ENCODE results near the gene F2. TPM values are rescaled to one million over a fixed set of nuclear protein-coding genes. Genes with fewer than 3 reads are reported as not detected.

F2 gene
- total and polyA plus RNA-seq, 2 donors (not counting 1 experiment from before 2014, with no cell fraction given) = not detected

- Mint-ChIP-seq H3K27ac (no peak overlapping the region), H3K4me1 (no peaks in the 10 kb centered on the region), H3K27me3 (no peaks in the 10 kb centered on the region), H3K4me3 (no peak overlapping the region), H3K9me3 (ENCODE audit: insufficient read depth) (no peaks in the 10 kb centered on the region)
- Histone ChIP-seq H3K9ac (ENCODE audit: low read length) (no peak overlapping the region), H3K4me3 (ENCODE audit: control extremely low read depth in 1 of 5, extremely low read depth in 1 of 5, insufficient read depth in 1 of 5, low read depth in 2 of 5, low read length in 4 of 5) (no peak overlapping the region), H3K27ac (ENCODE audit: low read length in 2 of 2) (no peak overlapping the region), H3K36me3 (replicated peaks in 1 of 2; ENCODE audit: control extremely low read depth in 1 of 2, control insufficient read depth in 1 of 2, extremely low read depth in 1 of 2, insufficient read depth in 2 of 2, low read length in 1 of 2) (peaks cover 2 to 58% of the 10 kb centered on the region in 2 experiments), H3K4me2 (replicated peaks; ENCODE audit: low read depth, low read length, poor library complexity, severe bottlenecking) (no peak overlapping the region), H3K27me3 (replicated peaks in 1 of 4; ENCODE audit: control extremely low read depth in 1 of 4, control insufficient read depth in 3 of 4, insufficient read depth in 4 of 4, low read length in 3 of 4) (no peaks in the 10 kb centered on the region), H3K79me2 (ENCODE audit: control insufficient read depth, insufficient read depth, low read length) (no peaks in the 10 kb centered on the region), H4K20me1 (ENCODE audit: control insufficient read depth, insufficient read depth, low read length, poor library complexity, severe bottlenecking) (no peaks in the 10 kb centered on the region), H3K4me1 (ENCODE audit: control insufficient read depth in 2 of 2, insufficient read depth in 2 of 2, low read length in 2 of 2) (no peaks in the 10 kb centered on the region), H3K9me3 (ENCODE audit: control extremely low read depth in 1 of 3, control insufficient read depth in 2 of 3, insufficient read depth in 1 of 3, low read length in 2 of 3) (no peaks in the 10 kb centered on the region), H2AFZ (ENCODE audit: insufficient read depth, low read depth, low read length, poor library complexity, severe bottlenecking) (no peak overlapping the region)
- CTCF ChIA-PET = no interaction called here
- DNase-seq = no peak
- TF ChIP-seq CTCF (IDR thresholded peaks at IDR 0.05) = no peak
- no peak for TF ChIP-seq EZH2 (IDR thresholded peaks at IDR 0.05; ENCODE audit: borderline replicate concordance, insufficient read depth, low read depth, low read length, poor library complexity, severe bottlenecking)
- intact Hi-C loops (cut with micrococcal nuclease) = no loop called here
- POLR2A ChIA-PET = no interaction called here
- WGBS (ENCODE audit: insufficient coverage) = no CpG with 5 or more reads among the region's 1 CpG
- ATAC-seq (ENCODE audit: low read depth) = no peak
These were observed 26.3 kb downstream of the F2 start for GRCh38 chr11:46745328-46745727.

- POLR2A ChIA-PET = no interaction called here
- no peaks in the 10 kb centered on the region for H3K4me1 ChIP-seq (ENCODE audit: control insufficient read depth in 2 of 2, insufficient read depth in 2 of 2, low read length in 2 of 2)
These were observed 27.0 kb downstream of the F2 start for GRCh38 chr11:46745995-46746394.

More at GRCh38 chr11:46745995-46746394, 27.0 kb downstream of the F2 start:
- no peak overlapping the region for H3K27ac ChIP-seq (ENCODE audit: low read length in 2 of 2)
- DNase-seq = no peak
- H4K20me1 ChIP-seq (ENCODE audit: control insufficient read depth, insufficient read depth, low read length, poor library complexity, severe bottlenecking) = no peaks in the 10 kb centered on the region
- TF ChIP-seq EZH2 (IDR thresholded peaks at IDR 0.05; ENCODE audit: borderline replicate concordance, insufficient read depth, low read depth, low read length, poor library complexity, severe bottlenecking) (no peak), CTCF (IDR thresholded peaks at IDR 0.05) (no peak)
- H3K4me3 ChIP-seq (ENCODE audit: control extremely low read depth in 1 of 5, extremely low read depth in 1 of 5, insufficient read depth in 1 of 5, low read depth in 2 of 5, low read length in 4 of 5) = no peak overlapping the region
- H3K79me2 ChIP-seq (ENCODE audit: control insufficient read depth, insufficient read depth, low read length) = no peaks in the 10 kb centered on the region
- intact Hi-C loops (cut with micrococcal nuclease) = no loop called here
- CTCF ChIA-PET = no interaction called here
- Mint-ChIP-seq H3K27me3 (no peaks in the 10 kb centered on the region), H3K9me3 (ENCODE audit: insufficient read depth) (no peaks in the 10 kb centered on the region), H3K4me1 (no peaks in the 10 kb centered on the region), H3K4me3 (no peak overlapping the region), H3K27ac (no peak overlapping the region)
- no peak overlapping the region for H3K4me2 ChIP-seq (replicated peaks; ENCODE audit: low read depth, low read length, poor library complexity, severe bottlenecking)
- WGBS (ENCODE audit: insufficient coverage) = no CpG with 5 or more reads among the region's 3 CpGs
- no peaks in the 10 kb centered on the region for H3K9me3 ChIP-seq (ENCODE audit: control extremely low read depth in 1 of 3, control insufficient read depth in 2 of 3, insufficient read depth in 1 of 3, low read length in 2 of 3)
- H3K27me3 ChIP-seq (replicated peaks in 1 of 4; ENCODE audit: control extremely low read depth in 1 of 4, control insufficient read depth in 3 of 4, insufficient read depth in 4 of 4, low read length in 3 of 4) = no peaks in the 10 kb centered on the region
- no peak for ATAC-seq (ENCODE audit: low read depth)
- no peak overlapping the region for H3K9ac ChIP-seq (ENCODE audit: low read length)
- peaks cover 2 to 64% of the 10 kb centered on the region in 2 experiments for H3K36me3 ChIP-seq (replicated peaks in 1 of 2; ENCODE audit: control extremely low read depth in 1 of 2, control insufficient read depth in 1 of 2, extremely low read depth in 1 of 2, insufficient read depth in 2 of 2, low read length in 1 of 2)
- no peak overlapping the region for H2AFZ ChIP-seq (ENCODE audit: insufficient read depth, low read depth, low read length, poor library complexity, severe bottlenecking)

All from B cell (primary cell).